K562 (cell line): ENCODE data around the gene PRR29. TPM values are rescaled to one million over a fixed set of nuclear protein-coding genes. Genes with fewer than 3 reads are reported as not detected.

Experiments
- ATAC-seq: fragments of 200-7000 bp; cut with Tn5 transposase; 3 replicates; pipeline ENCODE4 v1.9.1; 2020; ENCODE audit warnings: moderate library complexity
- BruUV-seq: library from RNA; stranded (reverse); fragments of 400-500 nt; replicated peaks from 2 replicates; lab custom pipeline; 2021; lab: Mats Ljungman, UMichigan
- CTCF ChIA-PET: fragments of 300-600 bp; formaldehyde crosslinking; extraction: SDS; loops from one replicate; lab custom pipeline; 2021; ENCODE audit warnings: low intra/inter-chr PET ratio; lab: Yijun Ruan, JAX
- POLR2A ChIA-PET: fragments of 300-600, 350-650 bp; sonication (Branson Sonifier 250); formaldehyde crosslinking; extraction: SDS; loops from one replicate; lab custom pipeline; 2021; ENCODE audit warnings: antibody characterized with exemption, inconsistent platforms; lab: Yijun Ruan, JAX
- DNase-seq, 4 experiments: peaks; one replicate each; pipeline versions ENCODE4 v3.0.0 to v3.0.0-alpha.2; 2011 to 2018; ENCODE audit warnings: low spot score in 3 of 4, mixed read lengths in 3 of 4; ENCODE audit errors: extremely low read depth in 1 of 4
- FAIRE-seq: peaks from 2 replicates; lab custom pipeline; 2011; peaks lifted over from hg19 to GRCh38; lab: Jason Lieb, UNC
- H2AFZ ChIP-seq: 2 replicates; pipeline ENCODE4 v1.6.0; 2011; ENCODE audit warnings: low read depth, low read length, control low read depth, inconsistent platforms
- H3K27ac ChIP-seq: fragments of 200-600 bp; 3 replicates; pipeline ENCODE4 v1.8.0; 2011; ENCODE audit warnings: low read depth, mild to moderate bottlenecking, control low read depth, inconsistent platforms, low read length, moderate library complexity, mixed read lengths; ENCODE audit errors: extremely low read depth
- H3K27me3 ChIP-seq, 2 experiments: fragments of 300-600 bp in 1 of 2; 2 replicates in 1 of 2; 3 replicates in 1 of 2; pipeline versions ENCODE4 v1.6.0 to v1.8.0; 2011; ENCODE audit warnings: inconsistent platforms in 2 of 2, low read length in 2 of 2, mild to moderate bottlenecking in 1 of 2, mixed read lengths in 1 of 2, moderate library complexity in 1 of 2; ENCODE audit not compliant: control insufficient read depth in 2 of 2, insufficient read depth in 2 of 2
- H3K36me3 ChIP-seq: fragments of 300-600 bp; 3 replicates; pipeline ENCODE4 v1.8.0; 2011; ENCODE audit warnings: mild to moderate bottlenecking, low read length, inconsistent platforms; ENCODE audit not compliant: control insufficient read depth, insufficient read depth
- H3K4me1 ChIP-seq, 2 experiments: fragments of 200-600 bp in 1 of 2; replicated peaks in 1 of 2; 2 replicates in 1 of 2; 3 replicates in 1 of 2; pipeline versions ENCODE4 v1.5.1 to v1.8.0; 2011; ENCODE audit warnings: inconsistent platforms in 2 of 2, low read length in 2 of 2, mild to moderate bottlenecking in 1 of 2, mixed read lengths in 1 of 2, moderate library complexity in 1 of 2; ENCODE audit not compliant: control insufficient read depth in 2 of 2, insufficient read depth in 2 of 2
- H3K4me2 ChIP-seq: 2 replicates; pipeline ENCODE4 v1.6.1; 2011; ENCODE audit warnings: low read length, control low read depth, inconsistent platforms, mixed read lengths; ENCODE audit not compliant: insufficient read depth
- H3K4me3 ChIP-seq: fragments of 200-600 bp; sonication (generic), shearing (Covaris generic); 2 replicates; pipeline ENCODE4 v1.5.1; 2016; ENCODE audit warnings: control low read depth, inconsistent platforms
- H3K79me2 ChIP-seq: fragments of 200-600 bp; 3 replicates; pipeline ENCODE4 v1.8.0; 2011; ENCODE audit warnings: low read length, inconsistent platforms; ENCODE audit not compliant: control insufficient read depth, insufficient read depth
- H3K9ac ChIP-seq, 2 experiments: 2 replicates each; pipeline versions ENCODE4 v1.6.0 to v1.6.1; 2011; ENCODE audit warnings: low read depth in 2 of 2, low read length in 2 of 2, control low read depth in 1 of 2, inconsistent platforms in 1 of 2, mild to moderate bottlenecking in 1 of 2, mixed read lengths in 1 of 2; ENCODE audit not compliant: insufficient read depth in 1 of 2
- H3K9me1 ChIP-seq: one replicate; pipeline ENCODE4 v1.6.0; 2011; ENCODE audit warnings: inconsistent platforms, mild to moderate bottlenecking, low read length, moderate library complexity; ENCODE audit not compliant: control insufficient read depth, insufficient read depth
- H3K9me3 ChIP-seq: replicated peaks from 2 replicates; pipeline ENCODE4 v1.5.1; 2011; ENCODE audit warnings: low read depth, low read length, inconsistent platforms; ENCODE audit not compliant: control insufficient read depth, insufficient read depth
- H4K20me1 ChIP-seq: replicated peaks from 2 replicates; pipeline ENCODE4 v1.6.1; 2011; ENCODE audit warnings: low read length, inconsistent platforms, mixed read lengths; ENCODE audit not compliant: control insufficient read depth, insufficient read depth
- CEBPZ ChIP-seq: fragments of 150-350 bp; IDR thresholded peaks from 2 replicates; pipeline ENCODE4 v1.6.1; 2014; ENCODE audit warnings: low read depth, mild to moderate bottlenecking, low read length, borderline replicate concordance
- CTBP1 ChIP-seq: fragments of 450-650 bp; IDR thresholded peaks from 2 replicates; pipeline ENCODE4 v1.6.1; 2016; ENCODE audit warnings: borderline replicate concordance
- CTCF ChIP-seq, 3 experiments: IDR thresholded peaks in 2 of 3; conservative IDR thresholded peaks in 1 of 3; 2 replicates each; pipeline ENCODE4 v1.5.1; 2011 to 2012; ENCODE audit warnings: low read length in 3 of 3, mild to moderate bottlenecking in 3 of 3, control low read depth in 2 of 3, improper control_type of control experiment in 1 of 3, inconsistent platforms in 1 of 3, low read depth in 1 of 3, mixed read lengths in 1 of 3, moderate library complexity in 1 of 3; ENCODE audit not compliant: insufficient read depth in 2 of 3
- EGR1 ChIP-seq: fragments of 450-650 bp; conservative IDR thresholded peaks from 2 replicates; pipeline ENCODE4 v1.6.1; 2017; ENCODE audit warnings: mild to moderate bottlenecking
- FOXM1 ChIP-seq, 2 experiments: fragments of 450-650 bp in 1 of 2; sonication (generic) in 1 of 2; formaldehyde crosslinking in 1 of 2; IDR thresholded peaks; 2 replicates each; pipeline versions ENCODE4 v1.6.1 to v1.9.0; 2017 to 2022; ENCODE audit warnings: low read depth in 2 of 2, mild to moderate bottlenecking in 2 of 2, missing genetic modification reagents in 1 of 2, moderate library complexity in 1 of 2
- MAFK ChIP-seq: IDR thresholded peaks from 2 replicates; pipeline ENCODE4 v1.6.1; 2011; ENCODE audit warnings: low read length, improper control_type of control experiment
- NFE2L1 ChIP-seq: fragments of 450-650 bp; IDR thresholded peaks from 2 replicates; pipeline ENCODE4 v1.6.1; 2016; ENCODE audit warnings: missing genetic modification characterization, low read depth, mild to moderate bottlenecking, missing compliant biosample characterization, moderate library complexity, borderline replicate concordance
- RAD21 ChIP-seq, 2 experiments: fragments of 250-450 bp in 1 of 2; fragments of 450-650 bp in 1 of 2; sonication (Bioruptor Pico) in 1 of 2; formaldehyde crosslinking in 1 of 2; IDR thresholded peaks in 1 of 2; conservative IDR thresholded peaks in 1 of 2; 2 replicates each; pipeline versions ENCODE4 v1.4.0 to v1.8.0; 2020 to 2022; ENCODE audit warnings: mild to moderate bottlenecking in 2 of 2, moderate library complexity in 1 of 2
- SMC3 ChIP-seq: conservative IDR thresholded peaks from 2 replicates; pipeline ENCODE4 v1.6.1; 2011; ENCODE audit warnings: low read depth, low read length, improper control_type of control experiment; ENCODE audit not compliant: insufficient read depth
- SP2 ChIP-seq: IDR thresholded peaks from 2 replicates; pipeline ENCODE4 v1.6.1; 2011; ENCODE audit warnings: mild to moderate bottlenecking, low read depth, low read length, moderate library complexity; ENCODE audit not compliant: poor library complexity, severe bottlenecking; ENCODE audit errors: extremely low read depth
- ZC3H11A ChIP-seq: IDR thresholded peaks from 2 replicates; pipeline ENCODE4 v1.6.1; 2012; ENCODE audit warnings: low read depth, low read length, improper control_type of control experiment
- ZNF175 ChIP-seq: fragments of 200-800 bp; sonication (Bioruptor generic); IDR thresholded peaks from 2 replicates; pipeline ENCODE4 v1.6.1; 2016; ENCODE audit warnings: low read depth, mild to moderate bottlenecking, missing genetic modification characterization, missing compliant biosample characterization
- ZNF644 ChIP-seq: fragments of 200-800 bp; sonication (Bioruptor generic); IDR thresholded peaks from 2 replicates; pipeline ENCODE4 v1.6.1; 2016; ENCODE audit warnings: low read depth, missing genetic modification characterization, missing compliant biosample characterization
- WGBS: fragments of 100-300 bp; shearing (Covaris generic); methylation state at CpG from one replicate; pipeline ENCODE4 v1.1.6; 2016; ENCODE audit warnings: low coverage, mixed read lengths; ENCODE audit not compliant: insufficient coverage; ENCODE audit errors: missing lambda C conversion rate; 5-methylcytosine and 5-hydroxymethylcytosine counted together
- in situ Hi-C: fragments of 300-500 bp; cut with MboI; formaldehyde crosslinking; loops from 4 replicates; pipeline ENCODE4 v1.15.0; 2018; ENCODE audit warnings: inconsistent platforms, mixed read lengths
- intact Hi-C: fragments of 100-400 bp; cut with micrococcal nuclease; formaldehyde crosslinking; loops from 2 replicates; pipeline ENCODE4 v1.14.2; 2022
- polyA plus RNA-seq, 8 experiments: library from polyadenylated mRNA; depleted of rRNA in 4 of 8; stranded (reverse) in 5 of 8; unstranded in 3 of 8; fragments of >200 nt; fragmentation: Nextera tagmentation in 2 of 8; fragmentation: Illumina TruSeq in 1 of 8; extraction: Ambion mirVana in 2 of 8; extraction: Trizol in 1 of 8; gene quantifications; 2 replicates each; pipeline versions ENCODE4 v1.2.1 to v1.2.3, GENCODE V29; 2011 to 2014; ENCODE audit warnings: inconsistent platforms in 1 of 8, missing spikeins in 1 of 8
- total RNA-seq, 7 experiments: library from RNA; depleted of rRNA in 6 of 7; stranded (reverse); fragments of >200 nt in 6 of 7; fragmentation: Illumina TruSeq in 2 of 7; extraction: Trizol in 2 of 7; gene quantifications; 2 replicates each; pipeline versions ENCODE4 v1.2.1 to v1.2.3, GENCODE V29; 2011 to 2021; ENCODE audit warnings: low replicate concordance in 1 of 7

The PRR29 gene
- total and polyA plus RNA-seq, 9 of the 15 experiments (the other 6 are each of a cell fraction or from before 2014, with no cell fraction given), result 0.08 to 0.58 (median 0.15) TPM; not detected in 5

GRCh38 chr17:63950940-63951907, 46.9 kb upstream of the PRR29 start:
- Histone ChIP-seq H3K79me2 (no peaks in the 10 kb centered on the region), H3K27me3 (peaks cover 16 to 52% of the 10 kb centered on the region in 2 experiments; a peak in 4 of 5 replicates), H3K4me3 (no peak overlapping the region), H3K27ac (no peak overlapping the region), H4K20me1 (0 out of 2 replicates have a peak, but pooled peaks cover 8% of the 10 kb centered on the region), H3K4me2 (no peak overlapping the region), H3K9ac (no peak overlapping the region), H3K4me1 (peaks cover 3 to 17% of the 10 kb centered on the region in 2 experiments; a peak in 2 of 5 replicates), H2AFZ (no peak overlapping the region), H3K36me3 (no peaks in the 10 kb centered on the region), H3K9me3 (no peaks in the 10 kb centered on the region), H3K9me1 (no peaks in the 10 kb centered on the region)
- DNase-seq (peak; percentile 34 to 45 (median 42)), ATAC-seq (peak; percentile 29; the same call in 2 of the 3 replicates), FAIRE-seq (no peak)
- BruUV-seq, result no TSS peak
- ChIA-PET POLR2A (interaction anchor here (0.7 kb wide), 1 partner anchor 194 kb away, joined by 3 read pairs; no protein-coding TSS in a partner anchor), CTCF (interaction anchor here (0.5 kb wide), 1 partner anchor 40 kb away, joined by 3 read pairs; no protein-coding TSS in a partner anchor)
- in situ Hi-C loops (no loop called here), intact Hi-C loops (no loop called here)
- 18% methylated on average over 27 of the region's 29 CpGs for WGBS
- TF ChIP-seq ZNF644 (tag), result no peak
- no peak for TF ChIP-seq FOXM1 (IDR thresholded peaks at IDR 0.05; ENCODE audit: low read depth)
- TF ChIP-seq FOXM1 (CRISPR knock-in tag; IDR thresholded peaks at IDR 0.05; ENCODE audit: low read depth), result no peak
- peak; percentile 42 to 48 (median 46) for TF ChIP-seq CTCF (IDR thresholded peaks at IDR 0.05 in 2 of 3, conservative IDR thresholded peaks at IDR 0.05 in 1 of 3; ENCODE audit: insufficient read depth in 2 of 3, low read depth in 1 of 3, low read length in 3 of 3)
- peak in 1 of 2 experiments; percentile 41; a peak in 2 of 4 replicates for TF ChIP-seq RAD21 (CRISPR knock-in tag; conservative IDR thresholded peaks at IDR 0.05 in 1 of 2, IDR thresholded peaks at IDR 0.05 in 1 of 2)
- TF ChIP-seq ZNF175 (CRISPR knock-in tag), result no peak
- no peak for TF ChIP-seq MAFK
- no peak for TF ChIP-seq CEBPZ
- TF ChIP-seq SMC3, result 0 out of 2 replicates have a peak, but pooled peaks have one; percentile 16
- no peak for TF ChIP-seq SP2
- no peak for TF ChIP-seq EGR1
- no peak for TF ChIP-seq NFE2L1 (tag)
- TF ChIP-seq CTBP1, result no peak
- no peak for TF ChIP-seq ZC3H11A
